T-helper 2 cell treated with Interferon-gamma antibody and Interleukin-4, amounts not matched to agents 5 μg/mL and 100 μg/mL, for 36 hours (primary cell): Measurements from ENCODE around the gene INSC.

ENCODE experiments used
- DNase-seq: peaks from one replicate; pipeline ENCODE4 v3.0.0; 2021; ENCODE audit warnings: low spot score
- H3K27ac Mint-ChIP-seq: one replicate; pipeline ENCODE4 v1.8.0; 2021; ENCODE audit warnings: mild to moderate bottlenecking, mixed read lengths
- H3K27me3 Mint-ChIP-seq: one replicate; pipeline ENCODE4 v1.8.0; 2021; ENCODE audit warnings: low read depth, mixed read lengths
- H3K36me3 Mint-ChIP-seq: one replicate; pipeline ENCODE4 v1.8.0; 2021; ENCODE audit warnings: low read depth, mixed read lengths
- H3K4me1 Mint-ChIP-seq: one replicate; pipeline ENCODE4 v1.8.0; 2021; ENCODE audit warnings: low read depth, mixed read lengths
- H3K4me3 Mint-ChIP-seq: one replicate; pipeline ENCODE4 v1.8.0; 2022; ENCODE audit warnings: mild to moderate bottlenecking, moderate library complexity, mixed read lengths
- H3K9me3 Mint-ChIP-seq: one replicate; pipeline ENCODE4 v1.8.0; 2021; ENCODE audit warnings: mixed read lengths

INSC gene

GRCh38 chr11:15119826-15120225 lies 5.1 kb downstream of the INSC start:
- Mint-ChIP-seq H3K4me1 (peaks cover 12% of the 10 kb centered on the region), H3K27me3 (peaks cover 35% of the 10 kb centered on the region), H3K27ac (no peak overlapping the region), H3K4me3 (no peak overlapping the region), H3K36me3 (no peaks in the 10 kb centered on the region), H3K9me3 (no peaks in the 10 kb centered on the region)
- no peak for DNase-seq

DNA sequence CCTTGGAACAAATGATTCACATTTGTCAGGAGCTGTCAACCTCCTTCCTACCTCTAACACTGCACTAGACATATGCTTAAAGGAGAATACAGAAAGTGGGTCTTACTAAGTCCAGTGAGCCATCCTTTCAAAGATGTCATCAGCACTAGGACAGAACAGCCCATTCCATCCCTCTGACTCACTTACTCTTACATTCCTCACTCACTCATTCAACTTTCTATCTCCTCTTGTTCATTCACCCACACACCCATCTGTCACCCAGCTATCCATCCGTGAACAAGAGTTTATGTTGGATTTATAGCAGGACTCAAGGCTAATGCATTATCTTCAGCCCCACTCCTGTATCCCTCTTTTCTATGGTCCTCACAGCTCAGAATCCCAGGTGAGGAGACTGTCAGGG lies 9.1 kb downstream of the INSC start:
- no peak for DNase-seq

DNA sequence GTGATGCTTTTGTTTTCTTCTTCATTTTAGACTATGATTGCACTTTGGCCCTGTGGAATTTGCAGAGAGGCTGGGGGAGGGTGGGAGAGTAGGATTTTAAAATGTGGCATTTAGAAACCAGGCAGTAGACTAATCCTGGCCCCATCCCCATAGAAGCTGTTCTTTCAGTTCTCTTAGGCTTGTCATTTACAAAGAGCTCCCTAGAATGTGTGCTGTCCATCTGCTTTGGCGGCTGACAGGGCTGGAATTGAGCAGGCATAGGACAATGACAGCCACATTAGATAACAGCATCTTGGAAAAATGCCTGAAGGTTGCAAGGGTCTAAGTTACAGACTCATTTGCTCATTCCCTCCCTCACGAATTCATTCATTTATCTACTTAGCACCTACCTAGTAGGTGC lies 9.8 kb downstream of the INSC start:
- Mint-ChIP-seq H3K4me1 (peaks cover 3% of the 10 kb centered on the region), H3K4me3 (no peak overlapping the region), H3K27me3 (peaks cover 24% of the 10 kb centered on the region), H3K36me3 (no peaks in the 10 kb centered on the region), H3K9me3 (no peaks in the 10 kb centered on the region), H3K27ac (no peak overlapping the region)
- DNase-seq, result no peak

More for the DNA sequence above, 9.1 kb downstream of the INSC start:
- H3K9me3 Mint-ChIP-seq, result no peaks in the 10 kb centered on the region
- no peak overlapping the region for H3K27ac Mint-ChIP-seq
- H3K27me3 Mint-ChIP-seq, result peaks cover 24% of the 10 kb centered on the region
- no peak overlapping the region for H3K4me3 Mint-ChIP-seq
- peaks cover 3% of the 10 kb centered on the region for H3K4me1 Mint-ChIP-seq
- no peaks in the 10 kb centered on the region for H3K36me3 Mint-ChIP-seq

- Mint-ChIP-seq H3K36me3 (no peaks in the 10 kb centered on the region), H3K4me3 (no peak overlapping the region), H3K27me3 (peaks cover 36% of the 10 kb centered on the region), H3K4me1 (no peaks in the 10 kb centered on the region), H3K9me3 (no peaks in the 10 kb centered on the region), H3K27ac (no peak overlapping the region)
- no peak for DNase-seq
Measured at GRCh38 chr11:15127341-15127740, 12.6 kb downstream of the INSC start.

DNA sequence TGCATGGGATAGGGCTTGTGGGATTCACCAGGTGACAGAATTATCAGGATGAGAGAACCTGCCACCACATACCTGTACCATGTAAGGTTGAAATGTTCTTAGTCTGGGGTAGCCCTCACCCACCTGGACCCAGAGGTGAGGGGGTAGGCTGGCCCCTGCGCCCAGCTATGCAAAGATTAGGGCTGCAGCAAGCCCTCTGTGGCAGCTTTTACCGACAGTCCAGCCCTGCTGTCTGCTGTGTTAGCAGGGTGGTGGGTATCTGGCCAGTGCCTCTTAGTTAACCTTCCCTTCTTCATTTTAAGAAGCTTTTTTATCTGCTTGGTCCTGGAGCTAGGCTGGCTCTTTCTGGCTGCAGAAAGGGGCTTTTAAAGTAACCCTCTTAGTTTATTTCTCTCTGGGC lies 13.9 kb downstream of the INSC start:
- H3K9me3 Mint-ChIP-seq, result no peaks in the 10 kb centered on the region
- H3K4me1 Mint-ChIP-seq, result no peaks in the 10 kb centered on the region
- H3K4me3 Mint-ChIP-seq, result no peak overlapping the region
- no peak for DNase-seq
- no peak overlapping the region for H3K27ac Mint-ChIP-seq
- peaks cover 41% of the 10 kb centered on the region for H3K27me3 Mint-ChIP-seq
- H3K36me3 Mint-ChIP-seq, result no peaks in the 10 kb centered on the region

DNA sequence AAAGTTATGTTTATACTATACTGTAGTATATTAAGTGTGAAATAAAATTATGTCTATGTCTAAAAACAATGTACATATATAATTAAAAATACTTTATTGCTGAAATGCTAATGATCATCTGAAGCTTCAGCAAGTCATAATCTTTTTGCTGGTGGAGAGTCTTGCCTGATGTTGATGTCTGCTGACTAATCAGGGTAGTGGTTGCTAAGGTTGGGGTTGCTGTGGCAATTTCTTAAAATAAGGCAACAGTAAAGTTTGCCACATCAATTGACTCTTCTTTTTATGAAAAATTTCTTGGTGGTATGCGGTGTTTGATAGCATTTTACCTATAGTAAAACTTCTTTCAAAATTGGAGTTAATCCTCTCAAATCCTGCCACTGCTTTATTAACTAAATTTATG lies 21.4 kb downstream of the INSC start:
- H3K27me3 Mint-ChIP-seq, result peaks cover 27% of the 10 kb centered on the region
- H3K27ac Mint-ChIP-seq, result no peak overlapping the region
- H3K4me3 Mint-ChIP-seq, result no peak overlapping the region
- H3K36me3 Mint-ChIP-seq, result no peaks in the 10 kb centered on the region
- no peak for DNase-seq
- no peaks in the 10 kb centered on the region for H3K9me3 Mint-ChIP-seq
- H3K4me1 Mint-ChIP-seq, result no peaks in the 10 kb centered on the region

- H3K4me1 Mint-ChIP-seq, result no peaks in the 10 kb centered on the region
Measured at GRCh38 chr11:15139096-15139770, 24.5 kb downstream of the INSC start.

DNA sequence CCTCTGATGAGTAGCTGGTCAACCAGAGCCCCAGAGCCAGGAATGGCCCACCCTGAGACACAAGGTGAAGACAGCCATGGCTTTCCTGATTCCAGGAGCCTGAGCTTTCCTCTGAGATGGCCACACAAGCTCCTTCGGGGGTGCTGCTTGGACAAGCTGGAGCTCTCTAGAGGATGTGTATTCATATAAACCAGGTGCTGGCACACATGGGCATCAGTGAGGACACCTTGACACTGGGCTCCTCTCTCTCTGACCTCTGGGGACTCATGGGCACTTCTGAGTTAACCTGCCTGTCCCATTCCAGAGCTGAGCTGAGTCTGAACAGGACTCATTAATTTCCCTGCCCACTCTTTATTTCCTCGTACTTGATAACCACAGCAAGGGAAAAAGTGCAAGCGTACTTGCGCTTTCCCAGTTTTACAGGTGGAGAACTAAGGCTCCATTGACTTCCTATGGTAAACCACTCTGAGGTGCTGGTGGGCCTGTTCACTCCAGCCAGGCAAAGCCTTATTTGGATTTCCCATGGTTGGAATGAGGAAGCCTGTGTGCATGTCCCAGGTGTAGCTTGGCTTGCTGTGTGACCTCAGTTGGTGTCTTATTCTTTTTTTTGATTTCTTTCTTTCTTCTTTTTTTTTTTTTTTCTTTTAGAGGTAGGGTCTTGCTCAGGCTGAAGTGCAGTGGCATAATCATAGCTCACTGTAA lies 25.4 kb downstream of the INSC start:
- H3K27me3 Mint-ChIP-seq, result peaks cover 6% of the 10 kb centered on the region
- no peak for DNase-seq
- H3K36me3 Mint-ChIP-seq, result no peaks in the 10 kb centered on the region
- no peaks in the 10 kb centered on the region for H3K4me1 Mint-ChIP-seq
- no peaks in the 10 kb centered on the region for H3K9me3 Mint-ChIP-seq
- no peak overlapping the region for H3K4me3 Mint-ChIP-seq
- H3K27ac Mint-ChIP-seq, result no peak overlapping the region

More at GRCh38 chr11:15139096-15139770, 24.5 kb downstream of the INSC start:
- Mint-ChIP-seq H3K27ac (no peak overlapping the region), H3K27me3 (peaks cover 9% of the 10 kb centered on the region), H3K4me3 (no peak overlapping the region), H3K9me3 (no peaks in the 10 kb centered on the region), H3K36me3 (no peaks in the 10 kb centered on the region)
- DNase-seq, result no peak

- H3K27me3 Mint-ChIP-seq, result peaks cover 8% of the 10 kb centered on the region
- H3K36me3 Mint-ChIP-seq, result no peaks in the 10 kb centered on the region
- no peaks in the 10 kb centered on the region for H3K9me3 Mint-ChIP-seq
- H3K4me3 Mint-ChIP-seq, result no peak overlapping the region
- H3K27ac Mint-ChIP-seq, result no peak overlapping the region
- no peaks in the 10 kb centered on the region for H3K4me1 Mint-ChIP-seq
- DNase-seq, result no peak
Measured at GRCh38 chr11:15141381-15141780, 26.7 kb downstream of the INSC start.

GRCh38 chr11:15142838-15143237 lies 28.1 kb downstream of the INSC start:
- no peak overlapping the region for H3K4me3 Mint-ChIP-seq
- H3K4me1 Mint-ChIP-seq, result no peaks in the 10 kb centered on the region
- peaks cover 13% of the 10 kb centered on the region for H3K27me3 Mint-ChIP-seq
- no peaks in the 10 kb centered on the region for H3K9me3 Mint-ChIP-seq
- no peaks in the 10 kb centered on the region for H3K36me3 Mint-ChIP-seq
- no peak for DNase-seq
- no peak overlapping the region for H3K27ac Mint-ChIP-seq

DNA sequence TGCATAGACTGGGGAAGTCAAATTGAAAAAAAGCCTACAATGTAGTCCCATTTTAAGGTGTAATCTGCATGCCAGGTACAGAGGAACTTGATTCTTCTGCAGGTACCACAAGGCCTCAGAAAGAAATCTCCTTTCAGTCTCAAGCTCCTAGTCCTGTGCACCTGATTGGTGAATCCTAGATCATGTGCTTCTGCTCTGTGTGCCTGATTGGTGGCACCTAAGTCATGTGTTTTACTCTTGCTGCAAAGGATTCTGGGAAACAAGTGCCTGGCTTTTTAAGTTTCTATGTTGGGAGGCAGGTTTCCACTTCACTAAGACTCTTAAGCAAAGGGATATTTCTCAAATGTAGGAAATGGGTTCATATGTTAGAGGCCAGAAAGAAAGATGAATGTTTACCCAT lies 29.1 kb downstream of the INSC start:
- Mint-ChIP-seq H3K27me3 (peaks cover 13% of the 10 kb centered on the region), H3K4me1 (no peaks in the 10 kb centered on the region), H3K27ac (no peak overlapping the region), H3K9me3 (no peaks in the 10 kb centered on the region), H3K36me3 (no peaks in the 10 kb centered on the region), H3K4me3 (no peak overlapping the region)
- no peak for DNase-seq

- Mint-ChIP-seq H3K27me3 (peaks cover 13% of the 10 kb centered on the region), H3K4me3 (no peak overlapping the region), H3K9me3 (no peaks in the 10 kb centered on the region), H3K27ac (no peak overlapping the region), H3K36me3 (no peaks in the 10 kb centered on the region), H3K4me1 (no peaks in the 10 kb centered on the region)
- DNase-seq, result no peak
Measured at GRCh38 chr11:15144347-15144746, 29.6 kb downstream of the INSC start.

GRCh38 chr11:15145151-15145550 lies 30.4 kb downstream of the INSC start:
- peaks cover 13% of the 10 kb centered on the region for H3K27me3 Mint-ChIP-seq
- no peak for DNase-seq
- no peaks in the 10 kb centered on the region for H3K36me3 Mint-ChIP-seq
- no peak overlapping the region for H3K27ac Mint-ChIP-seq
- no peak overlapping the region for H3K4me3 Mint-ChIP-seq
- no peaks in the 10 kb centered on the region for H3K9me3 Mint-ChIP-seq
- peaks cover 2% of the 10 kb centered on the region for H3K4me1 Mint-ChIP-seq

- Mint-ChIP-seq H3K36me3 (no peaks in the 10 kb centered on the region), H3K4me3 (no peak overlapping the region), H3K9me3 (no peaks in the 10 kb centered on the region), H3K27me3 (peaks cover 13% of the 10 kb centered on the region), H3K27ac (no peak overlapping the region), H3K4me1 (peaks cover 6% of the 10 kb centered on the region)
- DNase-seq, result no peak
Measured at GRCh38 chr11:15145615-15146014, 30.9 kb downstream of the INSC start.
